T-cell (primary cell): Measurements from ENCODE around the gene CALML5. TPM values are rescaled to one million over a fixed set of nuclear protein-coding genes. Genes with fewer than 3 reads are reported as not detected.

ENCODE experiments used
- ATAC-seq, 4 experiments: fragments of 200-7000 bp in 3 of 4; fragments of 150-1000 bp in 1 of 4; cut with Tn5 transposase; replicated peaks in 1 of 4; 1 replicate in 3 of 4; 2 replicates in 1 of 4; pipeline ENCODE4 v1.10.0; 2021; ENCODE audit warnings: moderate library complexity in 3 of 4, mild to moderate bottlenecking in 2 of 4, moderate number of reproducible peaks in 1 of 4
- CTCF ChIA-PET, 2 donors: fragments of 300-600 bp; sonication (Branson Sonifier 250); formaldehyde crosslinking; loops; one replicate each; lab custom pipeline; 2022; ENCODE audit warnings: antibody characterized with exemption in 2 of 2; lab: Charles Lee
- POLR2A ChIA-PET, 2 donors: fragments of 300-600 bp; sonication (Branson Sonifier 250); formaldehyde crosslinking; loops; one replicate each; lab custom pipeline; 2022; ENCODE audit warnings: antibody characterized with exemption in 2 of 2; lab: Charles Lee
- DNase-seq, 35 experiments: peaks; one replicate each; pipeline versions ENCODE4 v3.0.0 to v3.0.0-alpha.2; 2013 to 2023
- H3K27ac ChIP-seq: one replicate; pipeline ENCODE4 v1.5.1; 2013; ENCODE audit warnings: low read length
- H3K27me3 ChIP-seq, 2 experiments: replicated peaks in 1 of 2; 1 replicate in 1 of 2; 2 replicates in 1 of 2; pipeline versions ENCODE4 v1.6.1 to v1.7.0; 2013; ENCODE audit warnings: low read length in 1 of 2, mixed read lengths in 1 of 2; ENCODE audit not compliant: control insufficient read depth in 2 of 2, insufficient read depth in 2 of 2; ENCODE audit errors: extremely low read depth in 1 of 2
- H3K36me3 ChIP-seq, 2 donors: 1 replicate in 1 of 2; 2 replicates in 1 of 2; pipeline versions ENCODE4 v1.6.1 to v1.7.0; 2013; ENCODE audit warnings: low read length in 1 of 2; ENCODE audit not compliant: control insufficient read depth in 2 of 2, insufficient read depth in 1 of 2; ENCODE audit errors: extremely low read depth in 1 of 2
- H3K4me1 ChIP-seq, 2 experiments: 1 replicate in 1 of 2; 2 replicates in 1 of 2; pipeline versions ENCODE4 v1.6.1 to v1.7.0; 2013; ENCODE audit warnings: low read length in 2 of 2, mixed read lengths in 1 of 2; ENCODE audit not compliant: insufficient read depth in 2 of 2, control insufficient read depth in 1 of 2; ENCODE audit errors: extremely low read depth in 1 of 2
- H3K4me3 ChIP-seq, 2 donors: 1 replicate in 1 of 2; 2 replicates in 1 of 2; pipeline versions ENCODE4 v1.5.1 to v1.7.0; 2013; ENCODE audit warnings: mild to moderate bottlenecking in 2 of 2, low read length in 1 of 2, moderate library complexity in 1 of 2; ENCODE audit not compliant: control insufficient read depth in 1 of 2; ENCODE audit errors: extremely low read depth in 1 of 2
- H3K9me3 ChIP-seq: 2 replicates; pipeline ENCODE4 v1.7.0; 2013
- H3K27ac Mint-ChIP-seq, 2 donors: one replicate each; pipeline ENCODE4 v1.8.0; 2020 to 2021; ENCODE audit warnings: mild to moderate bottlenecking in 2 of 2, mixed read lengths in 2 of 2
- H3K27me3 Mint-ChIP-seq, 2 donors: one replicate each; pipeline ENCODE4 v1.8.0; 2021 to 2022; ENCODE audit warnings: mixed read lengths in 2 of 2
- H3K36me3 Mint-ChIP-seq: one replicate; pipeline ENCODE4 v1.8.0; 2021; ENCODE audit warnings: mixed read lengths
- H3K4me1 Mint-ChIP-seq, 3 donors: one replicate each; pipeline ENCODE4 v1.8.0; 2020 to 2022; ENCODE audit warnings: mixed read lengths in 3 of 3, mild to moderate bottlenecking in 1 of 3
- H3K4me3 Mint-ChIP-seq, 3 donors: one replicate each; pipeline ENCODE4 v1.8.0; 2020 to 2022; ENCODE audit warnings: mild to moderate bottlenecking in 3 of 3, mixed read lengths in 3 of 3, moderate library complexity in 3 of 3
- H3K9me3 Mint-ChIP-seq, 3 donors: one replicate each; pipeline ENCODE4 v1.8.0; 2020 to 2022; ENCODE audit warnings: mixed read lengths in 3 of 3
- WGBS: methylation state at CpG from one replicate; pipeline ENCODE4 v1.1.5; 2013; ENCODE audit warnings: missing lambda C conversion rate; ENCODE audit not compliant: insufficient coverage; 5-methylcytosine and 5-hydroxymethylcytosine counted together
- total RNA-seq, 35 experiments: library from RNA in 6 of 35; stranded (reverse) in 6 of 35; fragments of 120-200 nt in 1 of 35; gene quantifications; one replicate each; pipeline versions ENCODE4 v1.2.1 to v1.2.4 and lab custom pipeline; 2013 to 2026

CALML5 gene
- total RNA-seq, 5 donors from 2014 or later (not counting 1 experiment from before 2014, with no cell fraction given), result not detected

- CTCF ChIA-PET, result interaction anchor here in 1 of 2 donors (0.5 kb wide), 1 partner anchor 1519 kb away, joined by 3 read pairs; no protein-coding TSS in a partner anchor
- Histone ChIP-seq H3K9me3 (no peaks in the 10 kb centered on the region), H3K36me3 (no peaks in the 10 kb centered on the region), H3K4me3 (no peak overlapping the region), H3K4me1 (peaks cover 2 to 13% of the 10 kb centered on the region in 2 experiments), H3K27ac (no peak overlapping the region), H3K27me3 (peaks cover 0 to 34% of the 10 kb centered on the region in 2 experiments)
- 95% methylated on average over 17 of the region's 17 CpGs for WGBS
- H3K4me1 Mint-ChIP-seq, result peaks cover 9 to 19% (median 15%) of the 10 kb centered on the region in 3 donors
- no peak overlapping the region for H3K27ac Mint-ChIP-seq
- H3K27me3 Mint-ChIP-seq, result peaks cover 11 to 23% of the 10 kb centered on the region in 2 donors
- DNase-seq (no peak), ATAC-seq (no peak)
- POLR2A ChIA-PET, result no interaction called here
- H3K36me3 Mint-ChIP-seq, result no peaks in the 10 kb centered on the region
- peaks cover 0 to 6% (median 0%) of the 10 kb centered on the region in 3 donors for H3K9me3 Mint-ChIP-seq
- H3K4me3 Mint-ChIP-seq, result peak overlapping the region in 1 of 3 donors; percentile 45
Observed at GRCh38 chr10:5511885-5512280, 12.5 kb upstream of the CALML5 start.

DNA sequence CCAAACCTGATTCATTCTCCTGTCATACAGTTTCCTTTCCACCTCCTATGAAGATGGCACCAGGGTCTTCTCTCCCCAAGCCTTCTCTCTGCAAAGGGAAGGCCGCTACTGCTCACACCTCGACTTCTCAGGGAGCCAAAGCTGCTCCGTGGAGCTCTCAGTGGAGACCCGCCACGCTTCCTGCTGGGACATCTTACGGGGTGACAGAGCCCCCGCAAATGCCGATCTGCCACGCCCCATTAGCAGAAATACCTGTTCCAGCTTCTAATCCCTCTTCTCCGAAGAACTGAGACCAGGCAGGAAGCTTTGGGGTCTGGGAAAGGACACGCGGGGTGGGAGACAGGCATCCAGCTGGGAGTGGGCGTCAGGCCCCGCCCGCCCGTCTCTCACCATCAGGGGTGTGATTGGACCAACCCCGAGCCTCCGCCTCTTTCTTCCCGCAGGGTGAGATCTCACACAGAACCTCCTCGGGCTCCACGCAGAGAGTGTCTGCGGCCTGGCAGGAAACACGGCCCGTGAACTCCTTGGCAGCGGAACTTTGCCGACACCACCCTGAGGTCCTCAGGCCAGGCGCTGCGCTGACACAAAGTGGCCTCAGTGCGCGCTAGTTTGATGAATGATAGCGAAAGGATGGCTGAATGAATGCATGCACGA is 12.0 kb upstream of the CALML5 start:
- no peak for ATAC-seq
- WGBS, result 91% methylated on average over 32 of the region's 32 CpGs
- H3K27ac Mint-ChIP-seq, result no peak overlapping the region
- H3K27me3 Mint-ChIP-seq, result peaks cover 11 to 25% of the 10 kb centered on the region in 2 donors
- ChIA-PET POLR2A (no interaction called here), CTCF (no interaction called here)
- H3K4me1 ChIP-seq, result peaks cover 2 to 13% of the 10 kb centered on the region in 2 experiments
- H3K4me1 Mint-ChIP-seq, result peaks cover 9 to 19% (median 15%) of the 10 kb centered on the region in 3 donors
- H3K9me3 Mint-ChIP-seq, result peaks cover 0 to under 1% (median 0%) of the 10 kb centered on the region in 3 donors
- no peaks in the 10 kb centered on the region for H3K9me3 ChIP-seq
- H3K4me3 Mint-ChIP-seq, result peak overlapping the region in 1 of 3 donors; percentile 45
- H3K4me3 ChIP-seq, result no peak overlapping the region
- DNase-seq, result no peak
- peaks cover 0 to 34% of the 10 kb centered on the region in 2 experiments for H3K27me3 ChIP-seq
- no peaks in the 10 kb centered on the region for H3K36me3 Mint-ChIP-seq
- no peaks in the 10 kb centered on the region for H3K36me3 ChIP-seq
- no peak overlapping the region for H3K27ac ChIP-seq

GRCh38 chr10:5510281-5511072 is 11.1 kb upstream of the CALML5 start:
- Mint-ChIP-seq H3K9me3 (no peaks in the 10 kb centered on the region), H3K4me1 (peaks cover 9 to 19% (median 15%) of the 10 kb centered on the region in 3 donors), H3K36me3 (no peaks in the 10 kb centered on the region), H3K27me3 (peaks cover 9 to 23% of the 10 kb centered on the region in 2 donors), H3K27ac (no peak overlapping the region), H3K4me3 (no peak overlapping the region)
- Histone ChIP-seq H3K36me3 (no peaks in the 10 kb centered on the region), H3K9me3 (no peaks in the 10 kb centered on the region), H3K27me3 (peaks cover 0 to 31% of the 10 kb centered on the region in 2 experiments), H3K4me3 (no peak overlapping the region), H3K27ac (no peak overlapping the region), H3K4me1 (peaks cover 2 to 13% of the 10 kb centered on the region in 2 experiments)
- ATAC-seq (no peak), DNase-seq (no peak)
- CTCF ChIA-PET, result no interaction called here
- POLR2A ChIA-PET, result no interaction called here
- WGBS, result 90% methylated on average over 9 of the region's 16 CpGs

DNA sequence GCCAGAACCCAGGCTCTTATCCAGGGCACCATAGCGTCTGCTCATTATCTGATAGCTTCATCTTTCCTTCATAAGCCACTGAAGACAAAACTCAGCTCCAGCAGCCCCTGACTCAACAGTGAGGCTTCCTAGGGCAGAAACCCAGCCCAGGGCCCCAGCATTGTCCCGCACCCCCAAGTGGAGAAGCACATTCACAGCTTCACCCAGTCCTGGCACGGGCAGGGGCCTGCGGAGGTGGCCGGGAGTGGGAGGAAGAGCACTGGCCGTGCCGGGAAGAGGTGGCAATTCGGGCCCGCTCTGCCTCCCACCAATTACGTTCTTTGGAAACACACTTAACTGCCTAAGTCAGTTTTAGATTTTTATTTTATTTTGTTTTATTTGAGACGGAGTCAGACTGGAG is 10.3 kb upstream of the CALML5 start:
- H3K36me3 ChIP-seq, result no peaks in the 10 kb centered on the region
- H3K4me1 ChIP-seq, result peaks cover 2 to 13% of the 10 kb centered on the region in 2 experiments
- peaks cover 0 to 31% of the 10 kb centered on the region in 2 experiments for H3K27me3 ChIP-seq
- WGBS, result 100% methylated on average over 2 of the region's 11 CpGs
- Mint-ChIP-seq H3K27me3 (peaks cover 8 to 21% of the 10 kb centered on the region in 2 donors), H3K27ac (no peak overlapping the region), H3K36me3 (no peaks in the 10 kb centered on the region), H3K9me3 (no peaks in the 10 kb centered on the region), H3K4me1 (peaks cover 9 to 19% (median 15%) of the 10 kb centered on the region in 3 donors), H3K4me3 (no peak overlapping the region)
- no peak overlapping the region for H3K27ac ChIP-seq
- CTCF ChIA-PET, result no interaction called here
- no peak overlapping the region for H3K4me3 ChIP-seq
- no peak for ATAC-seq
- H3K9me3 ChIP-seq, result no peaks in the 10 kb centered on the region
- POLR2A ChIA-PET, result interaction anchor here in 1 of 2 donors (0.6 kb wide), 1 partner anchor 90 kb away, joined by 3 read pairs; no protein-coding TSS in a partner anchor
- no peak for DNase-seq

- Histone ChIP-seq H3K9me3 (no peaks in the 10 kb centered on the region), H3K27ac (no peak overlapping the region), H3K36me3 (no peaks in the 10 kb centered on the region), H3K4me3 (no peak overlapping the region), H3K4me1 (peaks cover 2 to 13% of the 10 kb centered on the region in 2 experiments), H3K27me3 (peaks cover 0 to 31% of the 10 kb centered on the region in 2 experiments)
- Mint-ChIP-seq H3K36me3 (no peaks in the 10 kb centered on the region), H3K4me3 (no peak overlapping the region), H3K4me1 (peaks cover 9 to 19% (median 15%) of the 10 kb centered on the region in 3 donors), H3K27me3 (peaks cover 8 to 18% of the 10 kb centered on the region in 2 donors), H3K9me3 (no peaks in the 10 kb centered on the region), H3K27ac (no peak overlapping the region)
- ChIA-PET CTCF (no interaction called here), POLR2A (no interaction called here)
- no peak for DNase-seq
- ATAC-seq, result no peak
- 80% methylated on average over 4 of the region's 9 CpGs for WGBS
Observed at GRCh38 chr10:5509236-5509635, 9.9 kb upstream of the CALML5 start.

DNA sequence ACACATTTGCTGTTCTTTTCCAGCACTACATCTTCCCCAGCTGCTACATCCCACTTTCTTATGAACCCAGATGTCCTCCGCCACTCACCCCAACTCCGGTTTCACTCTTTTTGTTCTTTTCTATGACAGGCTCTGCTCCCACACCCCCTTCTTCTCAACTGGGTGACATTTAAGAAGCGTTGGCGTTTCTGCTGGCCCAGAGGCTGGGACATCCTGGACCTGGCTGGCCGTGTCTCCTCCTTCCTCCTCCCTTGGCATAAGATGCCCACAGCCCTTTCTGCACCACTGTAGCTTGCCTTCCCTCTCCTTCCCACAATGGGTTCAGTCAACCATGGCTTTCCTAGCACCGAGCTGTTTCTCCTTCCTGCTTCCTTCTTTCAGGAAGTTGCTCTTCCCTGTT is 9.4 kb upstream of the CALML5 start:
- peaks cover 9 to 19% (median 15%) of the 10 kb centered on the region in 3 donors for H3K4me1 Mint-ChIP-seq
- no peak overlapping the region for H3K4me3 Mint-ChIP-seq
- 86% methylated on average over 5 of the region's 6 CpGs for WGBS
- POLR2A ChIA-PET, result no interaction called here
- DNase-seq (no peak), ATAC-seq (no peak)
- no peaks in the 10 kb centered on the region for H3K36me3 ChIP-seq
- no peaks in the 10 kb centered on the region for H3K36me3 Mint-ChIP-seq
- H3K27ac Mint-ChIP-seq, result no peak overlapping the region
- H3K27me3 ChIP-seq, result peaks cover 0 to 34% of the 10 kb centered on the region in 2 experiments
- no peaks in the 10 kb centered on the region for H3K9me3 ChIP-seq
- H3K4me3 ChIP-seq, result no peak overlapping the region
- CTCF ChIA-PET, result no interaction called here
- peaks cover 2 to 13% of the 10 kb centered on the region in 2 experiments for H3K4me1 ChIP-seq
- no peak overlapping the region for H3K27ac ChIP-seq
- H3K9me3 Mint-ChIP-seq, result no peaks in the 10 kb centered on the region
- peaks cover 8 to 18% of the 10 kb centered on the region in 2 donors for H3K27me3 Mint-ChIP-seq
